Pulmonary artery endothelial cell (primary cell): Measurements from ENCODE around the gene OR2A25. TPM values are rescaled to one million over a fixed set of nuclear protein-coding genes. Genes with fewer than 3 reads are reported as not detected.

Source experiments
- DNase-seq: peaks from one replicate; pipeline ENCODE4 v3.0.0-alpha.2; 2011; ENCODE audit warnings: low read depth, low spot score
- total RNA-seq: library from RNA; depleted of rRNA; stranded (reverse); fragments of >200 nt; gene quantifications from 2 replicates; pipeline ENCODE4 v1.2.3, GENCODE V29; 2014

OR2A25 gene
- total RNA-seq, 1 donor from 2014 or later, result not detected

GRCh38 chr7:144069953-144070352, 342 bp downstream of the OR2A25 start:
- DNase-seq, result no peak

- no peak for DNase-seq
Observed at GRCh38 chr7:144074374-144074773, 4.8 kb downstream of the OR2A25 start.

- DNase-seq, result no peak
Observed at GRCh38 chr7:144085978-144086377, 16.4 kb downstream of the OR2A25 start, which contains the start of gene OR2A12. Gene OR2A12 (plus strand): TSS chr7:144086278. CDS start chr7:144095108, 8,830 bp downstream.

- DNase-seq, result no peak
Observed at GRCh38 chr7:144086730-144087129, 17.1 kb downstream of the OR2A25 start.

GRCh38 chr7:144087230-144087629, 17.6 kb downstream of the OR2A25 start:
- DNase-seq, result no peak

GRCh38 chr7:144090667-144091066, 21.1 kb downstream of the OR2A25 start:
- no peak for DNase-seq

- no peak for DNase-seq
Observed at GRCh38 chr7:144098776-144099175, 29.2 kb downstream of the OR2A25 start.

GRCh38 chr7:144100607-144101006, 31.0 kb downstream of the OR2A25 start:
- no peak for DNase-seq

- no peak for DNase-seq
Observed at GRCh38 chr7:144102041-144102440, 32.4 kb downstream of the OR2A25 start.

- DNase-seq, result no peak
Observed at GRCh38 chr7:144105211-144105610, 35.6 kb downstream of the OR2A25 start.

- no peak for DNase-seq
Observed at GRCh38 chr7:144109283-144109682, 39.7 kb downstream of the OR2A25 start, which contains the start of gene OR2A2. Gene OR2A2 (plus strand): TSS chr7:144109583. CDS start chr7:144109583, 0 bp downstream.

GRCh38 chr7:144110272-144110671, 40.7 kb downstream of the OR2A25 start:
- no peak for DNase-seq

GRCh38 chr7:144113651-144114050, 44.0 kb downstream of the OR2A25 start:
- no peak for DNase-seq

GRCh38 chr7:144118341-144118740, 48.7 kb downstream of the OR2A25 start:
- DNase-seq, result no peak

GRCh38 chr7:144122876-144123275, 53.3 kb downstream of the OR2A25 start, which contains the start of gene OR2A14:
Gene OR2A14 (plus strand): TSS chr7:144123176. CDS start chr7:144129113, 5,937 bp downstream.
- no peak for DNase-seq

Other genes starting within 250 kb of the OR2A25 start
- 40.0 and 55.4 TPM in 2 replicates for gene TCAF1, start 167.6 kb upstream of the OR2A25 start, total RNA-seq
- not detected in 2 replicates for gene OR2F2, start 134.6 kb upstream of the OR2A25 start, total RNA-seq
- not detected in 2 replicates for gene OR2F1, start 115.0 kb upstream of the OR2A25 start, total RNA-seq
- gene OR6B1, start 69.5 kb upstream of the OR2A25 start, total RNA-seq, result not detected in 2 replicates
- not detected in 2 replicates for gene OR2A5, start 20.9 kb upstream of the OR2A25 start, total RNA-seq
- gene OR2A12, start 16.5 kb downstream of the OR2A25 start, total RNA-seq, result not detected in 2 replicates
- gene OR2A2, start 39.8 kb downstream of the OR2A25 start, total RNA-seq, result not detected in 2 replicates
- gene OR2A14, start 53.4 kb downstream of the OR2A25 start, total RNA-seq, result not detected in 2 replicates
- gene CTAGE4, start 113.7 kb downstream of the OR2A25 start, total RNA-seq, result 0.07 and 0.18 TPM in 2 replicates
- gene ARHGEF35, start 126.0 kb downstream of the OR2A25 start, total RNA-seq, result 0.40 and 0.88 TPM in 2 replicates
- under 0.01 TPM in 1 of 2 replicates, not detected in the other for gene OR2A42, start 169.8 kb downstream of the OR2A25 start, total RNA-seq
- gene OR2A7, start 195.0 kb downstream of the OR2A25 start, total RNA-seq, result 0.07 and 0.11 TPM in 2 replicates
- 0.04 and 0.20 TPM in 2 replicates for gene CTAGE8, start 199.5 kb downstream of the OR2A25 start, total RNA-seq
- gene OR2A1, start 242.6 kb downstream of the OR2A25 start, total RNA-seq, result 0.07 TPM in 1 of 2 replicates, not detected in the other